NCI-H69 (cell line): ENCODE data around the gene RBP4.

Source experiments
- DNase-seq: peaks from one replicate; lab custom pipeline; 2025; lab: John Stamatoyannopoulos, UW

RBP4 gene

DNA sequence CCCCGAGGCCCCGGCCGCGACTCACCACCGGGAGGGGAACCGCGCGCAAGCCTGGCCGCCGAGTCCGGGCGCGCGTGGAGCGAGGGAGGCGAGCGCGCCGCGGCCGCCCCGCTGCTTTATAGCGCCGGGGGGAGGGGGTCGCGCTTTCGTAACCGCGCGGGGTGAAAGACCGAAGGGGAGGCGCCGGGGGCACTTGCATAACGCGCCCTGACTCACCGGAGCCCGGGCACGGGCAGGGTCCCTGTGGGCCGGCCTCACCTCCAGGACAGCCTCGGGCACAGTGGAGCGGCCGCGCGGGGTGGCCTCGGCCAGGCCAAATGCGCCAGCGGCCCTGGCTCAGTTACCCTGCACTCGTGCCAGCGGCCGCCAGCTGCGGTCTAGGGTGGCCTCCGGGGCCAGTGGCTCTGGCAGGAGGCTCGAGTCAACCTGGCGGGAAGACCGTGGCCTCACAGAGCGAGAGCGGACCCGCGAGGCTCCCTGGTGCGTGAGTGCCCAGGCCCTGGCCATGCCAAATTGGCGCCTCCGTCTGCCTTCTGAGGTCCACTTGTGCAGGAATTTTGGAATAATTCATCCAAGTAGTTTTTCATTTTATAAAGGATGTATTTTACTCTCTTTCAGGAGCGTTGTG, at the start of gene RBP4:
TSS of gene RBP4 (minus strand) at position 90 of the 628 bp plus-strand sequence. CDS start 207 bp downstream, outside the sequence.
- DNase-seq: peak; percentile 28

DNA sequence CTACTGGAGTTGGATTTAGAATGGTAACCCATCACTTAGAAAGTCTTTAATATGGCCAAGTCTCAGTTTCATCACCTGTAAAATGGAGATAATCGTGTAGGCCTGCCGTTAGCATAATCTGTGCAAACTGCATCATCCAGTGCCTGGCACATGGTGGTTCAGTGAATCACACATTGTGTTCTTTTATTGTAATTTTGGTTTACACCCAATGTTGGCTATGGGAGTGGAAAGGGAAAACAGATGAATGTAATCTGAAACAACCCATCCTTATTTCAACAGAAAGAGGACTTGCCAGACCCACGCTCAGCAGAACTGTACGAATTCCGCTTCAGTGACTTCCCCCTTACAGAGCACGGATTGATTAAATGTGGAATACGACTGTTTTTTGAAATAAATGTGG, 38.8 kb upstream of the RBP4 start:
- no peak for DNase-seq

DNA sequence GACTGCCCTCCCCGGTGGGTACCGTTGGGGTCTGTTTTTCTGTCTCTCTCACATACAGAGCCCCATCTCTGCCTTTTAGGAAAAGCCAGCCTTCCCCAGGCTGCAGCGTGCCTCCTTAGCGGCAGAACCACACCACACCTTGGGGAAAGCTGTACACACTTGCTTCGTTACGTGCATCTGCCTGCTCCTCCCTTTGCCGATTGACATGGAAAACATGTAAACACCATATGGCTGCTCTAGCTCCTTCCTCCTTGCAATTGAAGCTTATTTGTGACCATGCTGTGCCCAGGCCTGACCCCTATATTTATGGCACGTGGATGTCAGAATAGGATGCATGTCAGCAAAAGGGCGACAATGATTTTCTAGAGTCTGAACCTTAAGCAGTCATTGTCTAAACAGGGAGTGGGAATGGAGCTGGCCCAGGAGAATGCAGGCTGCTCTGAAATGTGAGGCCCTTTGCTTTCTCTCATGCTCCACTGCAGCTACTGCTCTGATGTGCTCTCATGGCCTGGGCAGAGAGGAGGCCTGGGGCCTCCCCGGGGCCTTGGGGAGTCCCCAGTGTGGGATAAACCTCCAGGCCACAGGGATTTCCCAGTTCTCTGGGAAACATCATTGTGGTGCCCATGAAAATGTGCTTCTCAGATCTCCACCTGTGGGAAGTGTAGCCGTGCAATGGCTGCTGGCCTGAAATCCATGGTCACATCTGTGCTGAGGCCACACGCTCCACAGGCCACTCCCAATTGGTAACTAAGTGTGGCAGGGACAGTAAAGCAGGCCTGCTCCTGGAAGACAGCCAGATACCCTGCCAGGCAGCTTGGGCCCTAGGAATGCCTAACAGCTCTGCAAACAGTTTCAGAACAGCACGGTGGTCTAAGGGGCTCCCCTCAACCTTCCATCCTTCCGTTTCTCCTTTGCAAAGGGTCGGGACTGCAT, 29.9 kb upstream of the RBP4 start:
- peak; percentile 54 for DNase-seq

DNA sequence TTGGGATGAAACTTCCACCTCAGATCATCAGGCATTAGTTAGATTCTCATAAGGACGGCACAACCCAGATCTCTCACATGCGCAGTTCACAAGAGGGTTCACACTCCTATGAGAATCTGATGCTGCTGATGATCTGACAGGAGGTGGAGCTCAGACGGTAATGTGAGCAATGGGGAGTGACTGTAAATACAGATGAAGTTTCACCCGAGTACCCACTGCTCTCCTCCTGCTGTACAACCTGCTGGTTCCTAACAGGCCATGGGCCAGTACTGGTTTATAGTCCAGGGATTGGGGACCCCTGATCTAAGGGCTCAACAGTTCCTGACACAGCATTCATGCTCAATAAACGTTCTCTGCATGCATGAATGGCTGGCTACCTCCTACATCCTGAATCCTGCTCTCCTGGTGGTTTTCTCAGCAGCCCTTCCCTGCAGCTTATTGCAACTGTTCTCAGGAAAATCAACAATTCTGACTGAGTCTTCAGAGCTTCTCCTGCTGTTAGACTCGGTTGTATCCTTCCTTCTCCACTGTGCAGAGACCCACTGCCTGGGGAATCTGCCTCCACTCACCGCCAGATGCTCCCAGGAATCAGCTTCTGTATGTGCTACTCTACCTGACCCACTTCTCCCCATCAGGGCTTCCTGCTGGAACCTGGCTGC, 28.7 kb upstream of the RBP4 start:
- no peak for DNase-seq

DNA sequence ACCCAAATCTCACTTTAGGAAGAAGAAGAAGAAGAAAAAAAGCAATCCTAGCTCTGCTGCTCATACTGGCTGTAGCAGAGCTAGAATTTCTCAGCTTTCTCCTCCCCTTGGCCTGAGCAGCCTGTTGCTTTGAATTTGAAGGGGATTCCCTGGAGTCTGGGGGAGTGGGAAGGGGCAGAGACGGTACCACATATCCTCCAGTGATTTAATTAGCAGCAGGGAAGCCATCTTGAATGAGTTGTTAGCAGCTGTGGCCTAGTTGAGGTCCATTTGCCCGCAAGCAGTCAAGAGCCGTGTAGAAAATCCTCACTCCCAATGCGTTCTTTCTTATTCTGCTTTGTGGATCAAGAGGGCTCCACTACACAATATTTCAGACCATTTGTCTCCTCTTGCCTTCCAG, 27.8 kb upstream of the RBP4 start:
- DNase-seq: no peak

DNA sequence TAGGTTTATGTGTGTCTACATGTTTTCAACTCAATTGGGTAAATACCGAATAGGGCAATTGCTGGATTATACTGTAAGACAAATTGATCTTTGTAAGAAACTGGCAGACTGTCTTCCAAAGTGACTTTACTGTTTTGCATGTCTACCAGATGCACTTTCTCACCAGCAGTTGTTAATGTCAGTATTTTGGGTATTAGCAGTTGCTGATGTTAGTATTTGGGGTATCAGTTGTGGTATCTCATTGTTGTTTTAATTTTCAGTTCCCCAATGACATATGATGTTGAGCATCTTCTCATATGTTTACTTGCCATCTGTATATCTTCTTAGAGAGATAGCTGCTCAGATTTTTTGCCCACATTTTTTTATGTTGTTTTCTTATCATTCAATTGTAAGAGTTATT, 21.9 kb upstream of the RBP4 start:
- DNase-seq: no peak

DNA sequence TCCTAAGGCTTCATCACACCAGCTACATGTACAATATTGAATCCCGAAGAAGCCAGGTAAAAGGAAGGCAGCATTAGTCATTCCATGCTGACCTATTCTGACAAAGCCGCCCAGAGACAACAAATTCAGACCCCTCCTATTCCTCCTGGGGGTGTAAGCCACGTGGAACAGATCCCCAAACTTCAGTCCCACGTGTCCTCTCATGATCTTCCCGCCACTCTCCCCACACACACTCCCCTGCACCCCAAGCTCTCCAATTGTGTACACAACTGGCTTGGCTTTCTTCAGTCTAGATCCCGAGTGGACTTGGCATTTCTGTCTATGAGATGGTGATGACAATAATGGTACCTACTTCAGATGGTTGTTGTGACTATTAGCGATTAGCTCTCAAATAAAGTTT, 19.9 kb upstream of the RBP4 start:
- DNase-seq: no peak

DNA sequence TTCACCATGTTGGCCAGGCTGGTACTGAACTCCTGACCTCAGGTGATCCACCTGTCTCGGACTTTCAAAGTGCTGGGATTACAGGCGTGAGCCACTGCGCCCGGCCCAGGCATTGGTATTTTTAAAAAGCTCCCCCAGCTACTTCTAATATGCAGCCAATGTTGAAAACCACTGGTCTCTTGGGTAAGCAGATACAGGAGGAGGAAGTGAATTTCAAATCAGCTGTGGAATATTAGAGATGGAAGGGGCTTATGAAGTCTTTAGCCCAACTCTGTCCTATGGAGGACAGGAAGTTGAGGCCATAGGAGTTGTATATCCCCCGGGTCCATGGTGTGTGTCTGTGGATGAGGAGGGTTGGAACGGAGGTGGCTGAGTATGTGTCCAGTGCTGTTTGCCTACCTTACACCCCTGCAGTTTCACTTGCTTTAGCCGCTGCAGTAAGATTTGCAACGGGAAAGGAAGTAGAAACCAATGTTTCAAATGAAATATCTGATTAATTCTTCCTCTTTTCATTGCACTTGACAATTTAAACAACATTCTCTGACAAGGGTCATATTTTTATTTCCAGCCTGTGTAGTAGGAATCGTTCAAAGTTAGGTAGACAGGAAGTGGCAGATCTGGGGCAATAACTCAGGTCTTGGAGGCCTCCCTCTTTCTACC, 14.7 kb upstream of the RBP4 start:
- DNase-seq: no peak

DNA sequence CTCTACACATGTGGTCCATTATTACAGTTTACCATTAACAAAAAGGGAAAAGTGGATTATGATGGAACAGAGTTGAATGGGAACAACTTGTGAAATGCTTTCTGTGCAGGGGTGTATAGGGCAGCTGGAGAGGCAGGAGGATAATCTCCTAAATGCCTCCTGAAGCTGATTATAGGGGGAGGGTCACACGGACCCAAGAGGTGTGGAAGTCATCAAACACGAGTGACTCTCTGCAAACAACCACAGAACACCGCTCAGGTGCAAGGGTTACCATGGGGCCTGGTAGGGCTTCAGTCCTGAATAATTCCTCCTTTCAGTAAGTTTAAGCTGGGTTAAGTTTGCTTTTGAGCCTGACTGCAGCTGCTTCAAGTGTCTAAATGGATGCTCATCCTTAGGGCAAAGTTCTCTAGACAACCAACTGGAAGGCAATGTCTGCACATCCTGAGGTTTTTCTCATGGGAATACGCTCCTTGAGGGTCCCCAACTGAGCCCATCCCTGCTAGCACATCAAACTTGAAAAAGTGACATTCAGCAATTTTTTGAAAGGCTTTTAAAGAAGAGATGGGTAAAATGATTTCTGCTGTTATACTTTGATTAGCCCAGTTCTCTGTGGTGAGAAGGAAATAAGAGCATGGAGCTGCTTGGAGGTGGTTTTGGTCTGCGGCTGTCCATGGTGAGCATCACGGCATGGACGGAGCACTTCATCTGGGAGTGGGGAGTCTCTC, 13.2 kb upstream of the RBP4 start:
- no peak for DNase-seq

DNA sequence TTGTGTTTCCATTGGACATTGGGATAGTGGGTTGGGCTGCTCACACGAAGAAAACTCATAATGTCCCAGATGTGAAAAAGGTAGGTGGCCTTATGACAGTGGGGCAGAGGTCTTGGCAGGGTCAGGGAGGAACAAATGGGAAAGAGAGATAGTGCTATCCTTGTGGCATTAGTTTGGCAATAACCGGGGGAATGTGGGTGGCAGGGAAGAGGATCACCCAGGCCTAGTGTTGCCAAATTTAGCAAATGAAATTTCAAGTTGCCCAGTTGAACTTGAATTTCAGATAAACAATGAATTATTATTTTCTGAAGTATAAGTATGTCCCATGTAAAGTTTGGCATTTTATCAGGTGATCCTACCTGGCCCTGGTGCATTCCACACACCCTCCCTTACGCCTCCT, 12.1 kb upstream of the RBP4 start:
- no peak for DNase-seq

DNA sequence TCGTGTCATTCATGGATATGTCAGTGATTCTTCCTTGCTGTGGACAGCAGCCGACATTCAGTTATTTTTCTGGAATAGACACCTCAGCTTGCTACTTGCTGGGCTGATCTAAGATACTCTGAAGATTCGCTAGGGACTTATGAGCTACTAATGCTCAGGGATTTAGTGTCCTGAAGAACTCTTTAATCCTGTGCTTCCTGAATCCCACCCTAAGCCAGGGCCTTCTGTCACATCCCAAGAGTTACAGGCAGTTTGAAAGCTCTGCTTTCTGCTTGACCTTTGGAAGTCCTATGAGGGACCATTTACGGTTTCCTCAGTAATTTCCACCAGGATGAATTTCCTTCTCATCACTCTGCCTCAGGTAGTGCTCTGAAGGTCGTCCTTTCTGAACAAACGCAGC, 11.3 kb upstream of the RBP4 start, which contains the start of gene PDE6C:
TSS of gene PDE6C (plus strand) at position 227 of the 400 bp plus-strand sequence. CDS start 189 bp downstream, outside the sequence.
- DNase-seq: no peak

DNA sequence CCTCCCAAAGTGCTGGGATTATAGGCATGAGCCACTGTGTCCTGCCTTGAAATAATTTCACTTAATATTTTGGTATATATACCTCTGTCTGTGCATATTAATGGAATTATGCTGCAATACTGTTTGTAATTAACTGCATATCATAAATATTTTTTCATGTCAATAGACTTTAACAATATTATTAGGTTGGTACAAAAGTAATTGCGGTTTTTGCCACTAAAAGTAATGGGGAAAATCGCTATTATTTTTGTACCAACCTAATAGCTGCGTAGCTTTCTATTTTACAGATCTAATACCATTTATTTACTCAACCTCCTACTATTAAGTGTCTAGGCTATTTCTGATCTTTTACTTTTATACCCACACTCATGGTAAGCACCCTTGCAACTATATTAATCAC, 7.4 kb upstream of the RBP4 start:
- no peak for DNase-seq

DNA sequence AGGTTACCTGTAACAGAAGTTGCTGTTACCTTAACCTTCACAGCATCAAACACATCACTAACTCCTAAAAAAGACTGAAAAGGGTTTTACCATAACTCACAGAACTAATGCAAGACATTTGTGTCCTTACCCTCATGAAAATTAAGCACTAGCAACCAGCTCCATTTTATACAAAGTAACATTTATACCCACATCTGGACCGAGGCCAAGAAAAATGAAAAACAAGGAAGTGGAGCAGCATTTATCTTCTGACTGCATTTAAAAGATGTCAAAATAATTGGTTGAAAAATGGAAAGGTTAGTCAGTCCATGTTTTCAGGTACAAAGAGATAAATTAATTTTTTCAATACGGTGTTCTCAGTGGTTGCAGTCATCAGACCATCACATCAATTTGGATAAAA, 3.1 kb upstream of the RBP4 start:
- DNase-seq: peak; percentile 68

DNA sequence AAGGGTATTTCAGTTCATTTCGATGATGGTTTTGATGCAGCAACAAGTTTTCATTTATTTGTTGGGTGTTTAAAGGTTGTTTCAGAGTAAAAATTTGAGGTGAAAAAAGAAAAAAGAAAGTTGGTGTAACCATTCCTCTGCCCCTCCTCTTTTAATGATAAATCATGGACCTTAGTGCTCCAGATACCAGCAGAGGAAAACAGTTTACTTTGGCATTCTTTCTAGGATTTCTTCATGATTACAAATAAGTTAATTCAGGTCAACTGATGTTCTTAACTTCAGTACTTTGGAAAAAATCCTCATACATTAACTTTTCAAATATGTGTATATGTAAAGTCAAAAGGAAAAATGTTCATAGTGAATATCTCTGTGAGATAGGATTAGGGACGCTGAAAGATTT, 2.0 kb upstream of the RBP4 start:
- DNase-seq: no peak

DNA sequence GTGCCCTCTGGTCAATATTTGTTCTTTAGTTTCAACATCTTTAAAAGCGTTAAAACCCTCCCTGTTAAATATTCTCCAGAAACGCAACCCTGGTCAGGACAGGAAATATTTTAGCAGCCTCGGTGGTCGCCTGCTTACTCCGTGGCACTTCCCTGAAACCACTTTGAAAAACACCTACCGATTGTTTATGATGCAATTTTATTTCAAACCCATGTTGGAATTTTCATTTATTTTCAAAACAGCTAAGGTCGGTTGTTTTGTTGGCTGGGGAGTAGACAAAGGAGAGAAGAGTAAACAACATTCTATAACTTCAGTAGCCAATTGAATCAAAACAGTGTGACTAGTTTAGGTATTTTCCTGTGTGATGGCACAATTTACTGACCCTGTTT, 733 bp upstream of the RBP4 start:
- no peak for DNase-seq

DNA sequence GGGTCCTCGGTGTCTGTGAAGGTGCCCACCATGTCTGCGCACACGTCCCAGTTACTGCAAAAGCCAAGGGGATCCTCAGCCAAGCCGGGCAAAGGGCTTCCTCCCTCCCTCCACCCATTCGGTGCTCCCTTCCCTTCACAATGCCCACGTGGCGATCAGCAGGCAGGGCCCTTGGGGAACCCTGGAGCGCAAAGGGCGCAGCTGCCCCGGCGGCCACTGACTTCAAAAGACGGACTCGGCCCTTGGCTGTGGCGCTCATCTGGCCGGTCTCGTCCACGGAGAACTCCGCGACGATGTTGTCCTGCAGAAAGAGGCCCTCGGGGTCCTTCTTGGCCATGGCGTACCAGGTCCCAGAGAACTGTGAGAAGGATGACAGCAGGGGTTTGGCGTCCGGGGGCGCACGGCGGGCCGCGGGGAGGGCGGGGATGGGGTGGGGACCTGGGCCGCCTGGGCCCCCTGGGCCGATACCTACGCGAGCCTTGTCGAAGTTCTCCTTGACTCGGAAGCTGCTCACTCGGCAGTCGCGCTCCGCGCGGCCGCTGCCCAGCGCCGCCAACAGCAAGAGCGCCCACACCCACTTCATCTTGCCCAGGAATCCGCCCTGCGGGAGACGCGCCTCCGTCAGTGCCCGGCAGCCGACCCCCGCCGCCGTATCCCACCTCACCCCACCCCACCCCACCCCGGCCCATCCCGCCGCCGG, 439 bp downstream of the RBP4 start:
- DNase-seq: peak; percentile 28

DNA sequence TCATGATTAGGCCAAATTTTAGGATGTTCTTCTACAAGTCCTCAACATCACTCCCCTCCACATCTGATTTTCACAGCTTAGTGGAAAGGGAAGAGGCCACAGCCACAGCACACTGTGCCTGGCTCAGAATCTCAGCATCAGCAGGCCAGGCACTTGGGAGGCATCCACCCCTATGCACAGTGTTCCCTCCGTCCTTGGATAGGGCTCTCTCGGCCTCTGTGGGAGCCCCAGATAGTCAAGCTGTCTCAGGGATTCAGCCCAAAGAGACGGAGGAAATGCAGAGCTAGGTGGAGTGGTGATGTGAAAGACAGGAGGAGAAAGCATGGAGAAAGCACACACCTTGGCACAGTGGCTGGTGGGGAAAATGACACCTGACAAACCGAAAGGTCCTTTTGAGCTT, 1.3 kb downstream of the RBP4 start:
- no peak for DNase-seq

DNA sequence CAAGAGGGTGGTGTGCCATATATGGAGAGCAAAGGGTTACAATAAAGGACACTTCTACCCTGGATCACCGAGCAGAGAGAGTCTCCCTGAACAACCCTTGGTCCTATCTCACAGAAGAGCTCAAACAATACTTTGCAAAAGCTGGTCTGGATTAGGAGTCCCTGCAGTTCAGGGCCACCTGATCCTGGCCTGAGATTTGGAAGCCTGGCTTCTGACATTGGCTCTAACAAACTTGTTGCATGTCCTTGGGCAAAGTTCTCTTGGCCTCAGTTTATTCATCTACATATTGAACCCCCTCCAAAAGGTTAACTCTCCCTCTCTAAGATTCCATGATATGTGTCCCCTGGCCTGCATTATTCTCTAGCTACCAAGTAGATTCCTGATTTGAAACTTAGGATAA, 1.7 kb downstream of the RBP4 start:
- DNase-seq: no peak

DNA sequence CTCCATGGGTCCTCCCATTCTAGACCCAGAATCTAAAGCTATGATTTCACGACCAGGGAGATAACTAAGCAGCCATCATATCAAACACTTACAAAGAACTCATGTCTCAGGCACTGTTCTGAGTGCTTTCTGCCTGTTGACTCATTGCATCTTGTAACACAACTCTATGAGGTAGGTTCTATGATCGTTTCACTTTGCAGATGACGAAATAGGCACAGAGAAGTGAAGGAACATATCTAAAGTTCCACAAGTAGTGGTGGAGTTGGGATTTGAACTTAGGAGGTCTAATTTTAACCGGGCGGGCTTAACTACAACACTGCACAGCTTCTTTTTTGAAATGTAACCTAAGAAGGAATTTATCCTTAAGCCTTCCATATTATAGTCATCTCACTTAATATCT, 2.9 kb downstream of the RBP4 start:
- DNase-seq: no peak

DNA sequence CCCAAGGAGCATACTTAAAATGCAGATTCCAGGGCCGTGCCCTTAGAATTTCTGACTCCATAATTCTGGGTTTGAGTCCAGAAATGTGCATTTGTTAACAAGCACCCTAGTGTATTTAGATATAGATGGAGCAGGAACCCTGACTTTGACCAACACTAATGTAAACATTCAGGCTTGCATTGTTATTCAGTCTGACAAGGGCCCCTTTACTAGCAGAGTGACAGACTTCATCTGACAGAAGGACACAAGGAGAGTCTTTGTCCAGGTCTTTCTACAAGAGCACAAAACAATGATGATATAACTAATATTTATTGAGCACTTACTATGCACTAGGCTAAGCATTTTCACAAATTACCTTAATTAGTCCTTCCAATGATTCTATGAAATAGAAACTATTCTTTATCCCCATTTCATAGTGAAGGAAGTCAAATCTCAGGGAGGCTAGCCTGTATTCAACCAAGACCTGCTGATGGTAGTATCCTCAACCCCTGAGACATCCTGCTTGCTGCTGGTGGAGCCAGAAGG, 3.9 kb downstream of the RBP4 start:
- no peak for DNase-seq

DNA sequence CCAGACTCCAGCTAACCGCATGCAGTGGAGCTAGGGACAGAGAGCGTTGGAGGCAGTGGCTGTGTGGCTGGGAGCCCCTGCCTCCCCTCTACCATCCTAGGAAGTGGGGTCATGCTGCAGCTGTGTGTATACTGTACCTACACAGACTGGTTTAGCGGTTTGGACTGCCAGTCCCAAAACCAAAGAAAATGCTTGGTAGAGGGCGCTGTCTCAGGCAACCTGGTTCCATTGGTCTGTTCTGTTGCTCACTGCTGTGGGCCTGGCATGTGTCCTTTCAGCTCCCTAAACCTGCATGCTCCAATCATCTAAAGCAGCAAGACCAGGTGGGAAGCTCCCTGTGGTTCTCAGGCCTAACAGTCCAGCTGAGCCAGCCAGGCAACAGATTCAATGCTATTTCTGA, 4.5 kb downstream of the RBP4 start:
- no peak for DNase-seq
